Activated B cell treated with CpG ODN at 0.5 μM for 24 hours (primary cell): ENCODE results near the gene ZNF471. TPM values are rescaled to one million over a fixed set of nuclear protein-coding genes. Genes with fewer than 3 reads are reported as not detected.

Experiments
- ATAC-seq: fragments of 200-7000 bp; cut with Tn5 transposase; one replicate; pipeline ENCODE4 v1.10.0; 2021; ENCODE audit warnings: low read depth, mild to moderate bottlenecking, moderate library complexity
- CTCF ChIA-PET: fragments of 350-600 bp; sonication (Branson Sonifier 250); formaldehyde crosslinking; loops from one replicate; lab custom pipeline; 2021; ENCODE audit warnings: antibody characterized with exemption; lab: Charles Lee
- POLR2A ChIA-PET: fragments of 350-600 bp; sonication (Branson Sonifier 250); formaldehyde crosslinking; loops from one replicate; lab custom pipeline; 2021; ENCODE audit warnings: antibody characterized with exemption; lab: Charles Lee
- DNase-seq: peaks from one replicate; pipeline ENCODE4 v3.0.0; 2022
- H3K27ac Mint-ChIP-seq: one replicate; pipeline ENCODE4 v1.8.0; 2020; ENCODE audit warnings: mixed read lengths
- H3K27me3 Mint-ChIP-seq: one replicate; pipeline ENCODE4 v1.8.0; 2021; ENCODE audit warnings: mixed read lengths
- H3K36me3 Mint-ChIP-seq: one replicate; pipeline ENCODE4 v1.8.0; 2021; ENCODE audit warnings: low read depth, mixed read lengths
- H3K4me1 Mint-ChIP-seq: one replicate; pipeline ENCODE4 v1.8.0; 2021; ENCODE audit warnings: mixed read lengths
- H3K4me3 Mint-ChIP-seq: one replicate; pipeline ENCODE4 v1.8.0; 2020; ENCODE audit warnings: mild to moderate bottlenecking, mixed read lengths
- H3K9me3 Mint-ChIP-seq: one replicate; pipeline ENCODE4 v1.8.0; 2020; ENCODE audit warnings: mixed read lengths
- CTCF ChIP-seq: fragments of 200-600 bp; IDR thresholded peaks from one replicate; pipeline ENCODE4 v1.8.0; 2022; ENCODE audit warnings: antibody characterized with exemption, mild to moderate bottlenecking
- intact Hi-C: fragments of 100-400 bp; cut with micrococcal nuclease; formaldehyde crosslinking; loops from one replicate; pipeline ENCODE4 v1.15.1; 2024
- total RNA-seq: library from RNA; stranded (reverse); gene quantifications from 2 replicates; pipeline ENCODE4 v1.2.3, GENCODE V29; 2022

ZNF471 gene
- total RNA-seq, 1 donor from 2014 or later, result 1.8 TPM

- Mint-ChIP-seq H3K9me3 (peaks cover 37% of the 10 kb centered on the region), H3K27me3 (peaks cover 8% of the 10 kb centered on the region), H3K36me3 (peaks cover 26% of the 10 kb centered on the region), H3K4me3 (peak overlapping the region; percentile 96), H3K4me1 (peaks cover 19% of the 10 kb centered on the region), H3K27ac (peak overlapping the region; percentile 96)
- ChIA-PET POLR2A (no interaction called here), CTCF (no interaction called here)
- DNase-seq (peak; percentile 73), ATAC-seq (peak; percentile 80)
- intact Hi-C loops, result loop anchor here (1.0 to 5.0 kb wide), 4 partner anchors 30 to 195 kb away; partner anchors contain the start of genes ZFP28, ZNF471, ZNF71 and ZNF835
- no peak for TF ChIP-seq CTCF
Measured at GRCh38 chr19:56477429-56478338, 30.0 kb upstream of the ZNF471 start.

GRCh38 chr19:56491399-56491798, 16.3 kb upstream of the ZNF471 start:
- H3K27me3 Mint-ChIP-seq, result no peaks in the 10 kb centered on the region
- H3K36me3 Mint-ChIP-seq, result peaks cover 36% of the 10 kb centered on the region
- CTCF ChIA-PET, result no interaction called here
- H3K4me1 Mint-ChIP-seq, result no peaks in the 10 kb centered on the region
- TF ChIP-seq CTCF, result no peak
- no peak overlapping the region for H3K4me3 Mint-ChIP-seq
- POLR2A ChIA-PET, result no interaction called here
- H3K9me3 Mint-ChIP-seq, result peaks cover 43% of the 10 kb centered on the region
- ATAC-seq (no peak), DNase-seq (no peak)
- H3K27ac Mint-ChIP-seq, result no peak overlapping the region
- intact Hi-C loops, result no loop called here

- ATAC-seq (no peak), DNase-seq (no peak)
- TF ChIP-seq CTCF, result no peak
- peaks cover 9% of the 10 kb centered on the region for H3K36me3 Mint-ChIP-seq
- H3K27me3 Mint-ChIP-seq, result no peaks in the 10 kb centered on the region
- POLR2A ChIA-PET, result no interaction called here
- CTCF ChIA-PET, result no interaction called here
- H3K4me3 Mint-ChIP-seq, result no peak overlapping the region
- H3K9me3 Mint-ChIP-seq, result peaks cover 24% of the 10 kb centered on the region
- no peak overlapping the region for H3K27ac Mint-ChIP-seq
- H3K4me1 Mint-ChIP-seq, result peaks cover 9% of the 10 kb centered on the region
- intact Hi-C loops, result no loop called here
Measured at GRCh38 chr19:56504581-56504980, 3.1 kb upstream of the ZNF471 start.

- Mint-ChIP-seq H3K27me3 (no peaks in the 10 kb centered on the region), H3K27ac (no peak overlapping the region), H3K4me3 (no peak overlapping the region), H3K36me3 (peaks cover 11% of the 10 kb centered on the region), H3K4me1 (peaks cover 9% of the 10 kb centered on the region), H3K9me3 (peaks cover 10% of the 10 kb centered on the region)
- intact Hi-C loops, result loop anchor here (2.0 kb wide), 1 partner anchor 58 kb away; the partner anchor contains the start of gene ZNF470
- no peak for ATAC-seq
- CTCF ChIA-PET, result no interaction called here
- TF ChIP-seq CTCF, result no peak
- POLR2A ChIA-PET, result interaction anchor here (1.3 kb wide), 1 partner anchor 164 kb away, joined by 3 read pairs; the partner anchor contains the start of gene ZNF835
- DNase-seq, result no peak
Measured at GRCh38 chr19:56508290-56508778, 679 bp downstream of the ZNF471 start.

GRCh38 chr19:56525214-56525860, 17.7 kb downstream of the ZNF471 start:
- H3K36me3 Mint-ChIP-seq, result peaks cover 35% of the 10 kb centered on the region
- CTCF ChIA-PET, result no interaction called here
- no peak overlapping the region for H3K27ac Mint-ChIP-seq
- peaks cover 55% of the 10 kb centered on the region for H3K9me3 Mint-ChIP-seq
- no peak for DNase-seq
- H3K27me3 Mint-ChIP-seq, result no peaks in the 10 kb centered on the region
- TF ChIP-seq CTCF, result no peak
- intact Hi-C loops, result no loop called here
- no peak overlapping the region for H3K4me3 Mint-ChIP-seq
- ATAC-seq, result no peak
- H3K4me1 Mint-ChIP-seq, result no peaks in the 10 kb centered on the region
- POLR2A ChIA-PET, result no interaction called here
